PC-3 (cell line): ENCODE measurements around the gene DGKE.

Experiments used
- CTCF ChIP-seq: fragments of 300-600 bp; sonication (generic); conservative IDR thresholded peaks from 2 replicates; pipeline ENCODE4 v1.5.1; 2017; ENCODE audit warnings: antibody characterized with exemption, low read depth, mild to moderate bottlenecking, low read length
- EZH2 ChIP-seq: fragments of 300-600 bp; sonication (generic); IDR thresholded peaks from one replicate; pipeline ENCODE4 v1.6.1; 2017; ENCODE audit warnings: antibody characterized with exemption, mild to moderate bottlenecking, low read length; ENCODE audit not compliant: unreplicated experiment
- EZH2phosphoT487 ChIP-seq: fragments of 300-600 bp; sonication (generic); IDR thresholded peaks from 2 replicates; pipeline ENCODE4 v1.6.1; 2018; ENCODE audit warnings: mild to moderate bottlenecking, antibody characterized with exemption, low read length, borderline replicate concordance

- TF ChIP-seq CTCF: no peak
- no peak for TF ChIP-seq EZH2phosphoT487
- TF ChIP-seq EZH2: no peak
Measured at GRCh38 chr17:56820207-56820606, 13.7 kb upstream of the DGKE start.
